RWPE1 (cell line): ENCODE data around the gene CSK.

Source experiments
- CTCF ChIA-PET: fragments of 350-600 bp; sonication (Branson Sonifier 250); formaldehyde crosslinking; extraction: SDS; loops from one replicate; lab custom pipeline; 2021; lab: Yijun Ruan, JAX
- POLR2A ChIA-PET: fragments of 400-600 bp; formaldehyde crosslinking; extraction: SDS; loops from one replicate; lab custom pipeline; 2020; ENCODE audit warnings: antibody characterized with exemption; ENCODE audit not compliant: low non-redundant PET; lab: Yijun Ruan, JAX
- DNase-seq: peaks from one replicate; pipeline ENCODE4 v3.0.0; 2012; ENCODE audit warnings: low spot score
- H3K27ac ChIP-seq: fragments of 450-650 bp; 2 replicates; pipeline ENCODE4 v1.5.1; 2017
- CTCF ChIP-seq: fragments of 450-650 bp; conservative IDR thresholded peaks from 2 replicates; pipeline ENCODE4 v1.5.1; 2017; ENCODE audit warnings: low read depth, mild to moderate bottlenecking

CSK gene

GRCh38 chr15:74839526-74840395 lies 57.9 kb downstream of the CSK start:
- H3K27ac ChIP-seq, result peak overlapping the region; percentile 81

GRCh38 chr15:74840851-74841775 lies 59.2 kb downstream of the CSK start:
- ChIA-PET POLR2A (no interaction called here), CTCF (interaction anchor here (0.6 to 1.4 kb wide), 3 partner anchors 66 to 209 kb away, joined by 3 to 12 read pairs (median 3); partner anchors contain the start of gene FAM219B)
- peak overlapping the region; percentile 81 for H3K27ac ChIP-seq
- no peak for DNase-seq
- no peak for TF ChIP-seq CTCF

More at GRCh38 chr15:74839526-74840395, 57.9 kb downstream of the CSK start:
- no peak for DNase-seq
- CTCF ChIA-PET, result no interaction called here
- no peak for TF ChIP-seq CTCF
- POLR2A ChIA-PET, result interaction anchor here (0.6 kb wide), 1 partner anchor 65 kb away, joined by 3 read pairs; no protein-coding TSS in a partner anchor

GRCh38 chr15:74841891-74842373 lies 60.1 kb downstream of the CSK start:
- H3K27ac ChIP-seq, result peak overlapping the region; percentile 81
- no peak for DNase-seq
- POLR2A ChIA-PET, result interaction anchor here (0.6 to 1.2 kb wide), 3 partner anchors 23 to 64 kb away, joined by 3 to 4 read pairs (median 3); no protein-coding TSS in a partner anchor
- CTCF ChIA-PET, result interaction anchor here (0.6 to 1.9 kb wide), 4 partner anchors 15 to 73 kb away, joined by 3 to 12 read pairs (median 4); partner anchors contain the start of genes CPLX3 and FAM219B
- TF ChIP-seq CTCF, result no peak

- peak within 1 kb of the TSS; percentile 81 for H3K27ac ChIP-seq
- POLR2A ChIA-PET, result interaction anchor here (0.6 to 1.2 kb wide), 5 partner anchors 24 to 152 kb away, joined by 3 to 4 read pairs (median 3); partner anchors contain the start of gene SCAMP5
- TF ChIP-seq CTCF, result peak; percentile 98
- DNase-seq, result peak; percentile 94
- CTCF ChIA-PET, result interaction anchor here (0.5 to 1.9 kb wide), 11 partner anchors 10 to 97 kb away, joined by 3 to 12 read pairs (median 5); partner anchors contain the start of gene CPLX3
Measured at GRCh38 chr15:74842581-74843444, 60.9 kb downstream of the CSK start, which contains the start of gene ULK3. Gene ULK3 (minus strand): TSS chr15:74843156. CDS start chr15:74843105, 51 bp downstream.

- DNase-seq, result no peak
- peak overlapping the region; percentile 81 for H3K27ac ChIP-seq
- POLR2A ChIA-PET, result interaction anchor here (0.6 kb wide), 2 partner anchors 26 to 152 kb away, joined by 3 read pairs; partner anchors contain the start of gene SCAMP5
- no peak for TF ChIP-seq CTCF
- CTCF ChIA-PET, result interaction anchor here (0.7 to 1.9 kb wide), 5 partner anchors 9 to 60 kb away, joined by 3 to 6 read pairs (median 4); no protein-coding TSS in a partner anchor
Measured at GRCh38 chr15:74843445-74843828, 61.6 kb downstream of the CSK start.
